ENCODE data around the gene FAM83C. TPM values are rescaled to one million over a fixed set of nuclear protein-coding genes. Genes with fewer than 3 reads are reported as not detected.

The FAM83C gene
- polyA plus RNA-seq, 3 donors = not detected

DNA sequence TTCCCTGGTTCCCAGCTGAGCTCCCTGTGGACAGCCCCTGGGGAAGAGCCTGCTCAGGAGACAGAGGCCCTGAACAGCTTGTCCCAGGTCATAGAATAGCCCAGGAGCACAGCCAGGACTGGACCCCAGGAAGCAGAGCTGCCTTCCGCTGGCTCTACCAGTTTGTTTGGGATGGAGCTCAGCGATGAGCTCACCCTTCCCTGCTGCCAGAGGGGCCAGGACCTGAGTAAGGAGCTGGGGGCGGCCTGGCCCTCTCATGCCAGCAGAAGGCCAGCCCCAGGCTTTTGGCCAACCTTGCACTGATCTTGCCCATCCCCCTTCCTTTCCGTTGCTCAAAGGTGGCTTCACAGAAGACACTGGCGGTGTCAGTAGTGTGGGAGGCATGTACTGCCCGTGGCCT is 31.8 kb downstream of the FAM83C start:
- 100% methylated on average over 4 of the region's 6 CpGs for WGBS (ENCODE audit: insufficient coverage)
- H3K79me2 ChIP-seq (ENCODE audit: insufficient read depth, low read length) = no peaks in the 10 kb centered on the region
- H3K4me3 ChIP-seq (replicated peaks in 1 of 3; ENCODE audit: low read depth in 2 of 3, low read length in 3 of 3) = no peak overlapping the region
- H4K20me1 ChIP-seq (ENCODE audit: insufficient read depth, low read length) = peaks cover 16% of the 10 kb centered on the region
- peaks cover 30 to 38% of the 10 kb centered on the region in 2 donors for H3K36me3 Mint-ChIP-seq
- H3K4me3 Mint-ChIP-seq = no peak overlapping the region
- intact Hi-C loops (cut with micrococcal nuclease) = no loop called here
- H3K27ac ChIP-seq (ENCODE audit: low read depth in 1 of 2, low read length in 2 of 2) = no peak overlapping the region
- H3K27me3 Mint-ChIP-seq (ENCODE audit: low read depth in 3 of 3) = peaks cover 0 to 2% (median 0%) of the 10 kb centered on the region in 3 donors
- no peak overlapping the region for H3K27ac Mint-ChIP-seq
- no peak for DNase-seq
- no peaks in the 10 kb centered on the region for H3K4me1 ChIP-seq (ENCODE audit: control insufficient read depth in 1 of 2, insufficient read depth in 2 of 2, low read length in 2 of 2)
- H2AFZ ChIP-seq (ENCODE audit: insufficient read depth, low read depth, low read length, poor library complexity, severe bottlenecking) = no peak overlapping the region
- H3K4me1 Mint-ChIP-seq = peaks cover 3% of the 10 kb centered on the region
- H3K9ac ChIP-seq (ENCODE audit: insufficient read depth, low read length, poor library complexity, severe bottlenecking) = no peak overlapping the region
- TF ChIP-seq, protein P1, sequence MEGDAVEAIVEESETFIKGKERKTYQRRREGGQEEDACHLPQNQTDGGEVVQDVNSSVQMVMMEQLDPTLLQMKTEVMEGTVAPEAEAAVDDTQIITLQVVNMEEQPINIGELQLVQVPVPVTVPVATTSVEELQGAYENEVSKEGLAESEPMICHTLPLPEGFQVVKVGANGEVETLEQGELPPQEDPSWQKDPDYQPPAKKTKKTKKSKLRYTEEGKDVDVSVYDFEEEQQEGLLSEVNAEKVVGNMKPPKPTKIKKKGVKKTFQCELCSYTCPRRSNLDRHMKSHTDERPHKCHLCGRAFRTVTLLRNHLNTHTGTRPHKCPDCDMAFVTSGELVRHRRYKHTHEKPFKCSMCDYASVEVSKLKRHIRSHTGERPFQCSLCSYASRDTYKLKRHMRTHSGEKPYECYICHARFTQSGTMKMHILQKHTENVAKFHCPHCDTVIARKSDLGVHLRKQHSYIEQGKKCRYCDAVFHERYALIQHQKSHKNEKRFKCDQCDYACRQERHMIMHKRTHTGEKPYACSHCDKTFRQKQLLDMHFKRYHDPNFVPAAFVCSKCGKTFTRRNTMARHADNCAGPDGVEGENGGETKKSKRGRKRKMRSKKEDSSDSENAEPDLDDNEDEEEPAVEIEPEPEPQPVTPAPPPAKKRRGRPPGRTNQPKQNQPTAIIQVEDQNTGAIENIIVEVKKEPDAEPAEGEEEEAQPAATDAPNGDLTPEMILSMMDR (IDR thresholded peaks at IDR 0.05) = no peak
- H3K9me3 ChIP-seq (replicated peaks in 1 of 2; ENCODE audit: control insufficient read depth in 1 of 2, insufficient read depth in 1 of 2, low read length in 2 of 2) = no peaks in the 10 kb centered on the region
- no peak overlapping the region for H3K4me2 ChIP-seq (replicated peaks; ENCODE audit: extremely low read depth, low read length, poor library complexity, severe bottlenecking)
- no peaks in the 10 kb centered on the region for H3K27me3 ChIP-seq (ENCODE audit: control insufficient read depth in 2 of 2, insufficient read depth in 2 of 2, low read length in 2 of 2)
- peaks cover 12 to 34% of the 10 kb centered on the region in 2 donors for H3K36me3 ChIP-seq (replicated peaks in 1 of 2; ENCODE audit: control insufficient read depth in 1 of 2, insufficient read depth in 2 of 2, low read length in 2 of 2)
- H3K9me3 Mint-ChIP-seq = no peaks in the 10 kb centered on the region

DNA sequence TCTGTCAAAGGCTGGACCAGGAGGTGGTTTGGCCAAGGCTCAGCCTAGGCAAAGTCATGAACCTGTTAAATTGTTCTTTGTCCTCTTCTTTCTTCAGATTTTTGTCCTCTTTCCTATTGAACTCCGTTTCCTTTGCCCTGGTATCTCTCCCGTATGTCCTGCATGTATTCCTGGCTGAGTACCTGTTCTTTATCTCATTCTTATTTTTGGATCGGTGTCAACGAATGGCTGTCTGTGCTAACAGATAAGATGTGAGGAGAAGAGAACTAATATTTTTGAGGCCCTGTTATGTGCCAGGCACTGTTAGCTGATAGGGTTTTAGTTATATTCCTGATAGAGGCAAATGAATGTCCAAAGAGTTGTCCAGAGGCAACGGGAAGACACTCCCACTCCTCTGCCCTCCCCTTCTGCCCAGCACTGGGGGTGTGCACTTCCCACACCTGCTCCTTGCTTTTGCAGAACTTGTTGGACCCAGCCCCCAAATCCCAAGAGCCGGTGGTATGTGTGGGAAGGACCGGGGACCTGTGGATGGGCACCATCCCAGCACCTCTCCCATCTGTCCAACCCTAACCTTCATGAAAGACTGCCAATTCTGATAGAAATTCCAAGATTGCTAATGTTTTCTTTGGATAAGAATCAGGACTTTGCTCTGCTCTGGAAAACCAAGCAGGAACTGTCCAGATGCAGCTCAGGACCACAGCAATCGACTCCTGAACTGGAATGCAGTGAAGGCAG is 34.9 kb downstream of the FAM83C start:
- H3K4me1 Mint-ChIP-seq = peaks cover under 1% of the 10 kb centered on the region
- H3K27ac ChIP-seq (ENCODE audit: low read depth in 1 of 2, low read length in 2 of 2) = no peak overlapping the region
- H3K36me3 ChIP-seq (replicated peaks in 1 of 2; ENCODE audit: control insufficient read depth in 1 of 2, insufficient read depth in 2 of 2, low read length in 2 of 2) = peaks cover 2 to 31% of the 10 kb centered on the region in 2 donors
- H3K27me3 Mint-ChIP-seq (ENCODE audit: low read depth in 3 of 3) = peaks cover 0 to 2% (median 0%) of the 10 kb centered on the region in 3 donors
- H3K9ac ChIP-seq (ENCODE audit: insufficient read depth, low read length, poor library complexity, severe bottlenecking) = no peak overlapping the region
- no peaks in the 10 kb centered on the region for H3K79me2 ChIP-seq (ENCODE audit: insufficient read depth, low read length)
- no peaks in the 10 kb centered on the region for H3K9me3 Mint-ChIP-seq
- no peak overlapping the region for H3K4me3 ChIP-seq (replicated peaks in 1 of 3; ENCODE audit: low read depth in 2 of 3, low read length in 3 of 3)
- 90% methylated on average over 2 of the region's 8 CpGs for WGBS (ENCODE audit: insufficient coverage)
- H3K27ac Mint-ChIP-seq = peak overlapping the region in 3 of 7 donors; percentile 6 to 63 (median 38)
- no peak overlapping the region for H2AFZ ChIP-seq (ENCODE audit: insufficient read depth, low read depth, low read length, poor library complexity, severe bottlenecking)
- no peak overlapping the region for H3K4me2 ChIP-seq (replicated peaks; ENCODE audit: extremely low read depth, low read length, poor library complexity, severe bottlenecking)
- no peak for DNase-seq
- H3K9me3 ChIP-seq (replicated peaks in 1 of 2; ENCODE audit: control insufficient read depth in 1 of 2, insufficient read depth in 1 of 2, low read length in 2 of 2) = no peaks in the 10 kb centered on the region
- no peak overlapping the region for H3K4me3 Mint-ChIP-seq
- intact Hi-C loops (cut with micrococcal nuclease) = no loop called here
- TF ChIP-seq, protein P1 (IDR thresholded peaks at IDR 0.05) = no peak
- H3K4me1 ChIP-seq (ENCODE audit: control insufficient read depth in 1 of 2, insufficient read depth in 2 of 2, low read length in 2 of 2) = no peaks in the 10 kb centered on the region
- no peaks in the 10 kb centered on the region for H3K27me3 ChIP-seq (ENCODE audit: control insufficient read depth in 2 of 2, insufficient read depth in 2 of 2, low read length in 2 of 2)
- peaks cover 23 to 26% of the 10 kb centered on the region in 2 donors for H3K36me3 Mint-ChIP-seq
- peaks cover 9% of the 10 kb centered on the region for H4K20me1 ChIP-seq (ENCODE audit: insufficient read depth, low read length)
